H1 (cell line): Measurements from ENCODE around the gene PLCL2. TPM values are rescaled to one million over a fixed set of nuclear protein-coding genes. Genes with fewer than 3 reads are reported as not detected.

Experiments used
- CTCF ChIA-PET: fragments of 300-600 bp; sonication (Branson Sonifier 250); formaldehyde crosslinking; loops from one replicate; lab custom pipeline; 2021; ENCODE audit not compliant: partially characterized antibody; lab: Charles Lee
- POLR2A ChIA-PET: fragments of 300-600 bp; sonication (Branson Sonifier 250); formaldehyde crosslinking; loops from one replicate; lab custom pipeline; 2021; ENCODE audit warnings: inconsistent platforms; ENCODE audit not compliant: partially characterized antibody; lab: Charles Lee
- DNase-seq, 2 experiments: peaks; one replicate each; pipeline versions ENCODE4 v3.0.0 to v3.0.0-alpha.2; 2010 to 2022; ENCODE audit warnings: low spot score in 2 of 2, low read depth in 1 of 2, mixed read lengths in 1 of 2
- FAIRE-seq: peaks from 2 replicates; lab custom pipeline; 2011; peaks lifted over from hg19 to GRCh38; lab: Jason Lieb, UNC
- H2AFZ ChIP-seq: 2 replicates; pipeline ENCODE4 v1.8.1; 2012; ENCODE audit warnings: low read length, inconsistent platforms
- H2AK5ac ChIP-seq: 2 replicates; pipeline ENCODE4 v1.6.1; 2013; ENCODE audit warnings: low read depth, low read length
- H2BK120ac ChIP-seq: replicated peaks from 2 replicates; pipeline ENCODE3; 2013; ENCODE audit warnings: low read depth, low read length, inconsistent platforms
- H2BK12ac ChIP-seq: 2 replicates; pipeline ENCODE4 v1.6.1; 2013; ENCODE audit warnings: low read depth, low read length
- H2BK15ac ChIP-seq: 2 replicates; pipeline ENCODE4 v1.6.1; 2013; ENCODE audit warnings: low read length
- H2BK20ac ChIP-seq: 2 replicates; pipeline ENCODE4 v1.6.1; 2013; ENCODE audit warnings: low read length
- H2BK5ac ChIP-seq: 2 replicates; pipeline ENCODE4 v1.6.1; 2013; ENCODE audit warnings: low read depth, low read length
- H3K14ac ChIP-seq: 2 replicates; pipeline ENCODE4 v1.6.1; 2013; ENCODE audit warnings: inconsistent platforms; ENCODE audit not compliant: insufficient read length
- H3K18ac ChIP-seq: 2 replicates; pipeline ENCODE4 v1.6.1; 2013; ENCODE audit warnings: low read length; ENCODE audit errors: extremely low read depth
- H3K23ac ChIP-seq: 2 replicates; pipeline ENCODE4 v1.6.1; 2013; ENCODE audit warnings: inconsistent platforms; ENCODE audit not compliant: insufficient read length
- H3K23me2 ChIP-seq: 2 replicates; pipeline ENCODE4 v1.6.1; 2013; ENCODE audit warnings: low read depth, low read length
- H3K27ac ChIP-seq: 2 replicates; pipeline ENCODE4 v1.6.1; 2011; ENCODE audit warnings: low read depth, low read length, inconsistent platforms
- H3K27me3 ChIP-seq, 4 experiments: replicated peaks in 1 of 4; 1 replicate in 1 of 4; 2 replicates in 3 of 4; pipeline versions ENCODE4 v1.6.1 to v1.8.1; 2011 to 2013; ENCODE audit warnings: low read length in 3 of 4, mild to moderate bottlenecking in 3 of 4, inconsistent platforms in 2 of 4, mixed read lengths in 2 of 4, moderate library complexity in 1 of 4; ENCODE audit not compliant: control insufficient read depth in 3 of 4, insufficient read depth in 3 of 4; ENCODE audit errors: extremely low read depth in 1 of 4
- H3K36me3 ChIP-seq, 4 experiments: 2 replicates each; pipeline versions ENCODE4 v1.6.1 to v1.8.1; 2011 to 2013; ENCODE audit warnings: mild to moderate bottlenecking in 4 of 4, low read length in 3 of 4, moderate library complexity in 2 of 4, control low read depth in 1 of 4, inconsistent platforms in 1 of 4; ENCODE audit not compliant: insufficient read depth in 4 of 4, control insufficient read depth in 2 of 4
- H3K4ac ChIP-seq: replicated peaks from 2 replicates; pipeline ENCODE3; 2013; ENCODE audit warnings: low read length, low read depth, mixed read lengths, inconsistent platforms; ENCODE audit not compliant: insufficient read length
- H3K4me1 ChIP-seq, 4 experiments: replicated peaks in 1 of 4; 1 replicate in 1 of 4; 2 replicates in 3 of 4; pipeline versions ENCODE4 v1.6.1 to v1.8.1; 2011 to 2013; ENCODE audit warnings: low read length in 3 of 4, inconsistent platforms in 2 of 4, mixed read lengths in 1 of 4; ENCODE audit not compliant: insufficient read depth in 4 of 4, control insufficient read depth in 3 of 4
- H3K4me2 ChIP-seq, 2 experiments: 2 replicates each; pipeline versions ENCODE4 v1.6.1 to v1.8.1; 2011 to 2013; ENCODE audit warnings: low read depth in 2 of 2, low read length in 2 of 2, control low read depth in 1 of 2, inconsistent platforms in 1 of 2, mild to moderate bottlenecking in 1 of 2; ENCODE audit not compliant: insufficient read depth in 1 of 2
- H3K4me3 ChIP-seq, 4 experiments: fragments of 200-600, 300-600 bp in 1 of 4; sonication (generic), shearing (Covaris generic), sonication (Bioruptor Twin) in 1 of 4; 2 replicates each; pipeline versions ENCODE4 v1.5.1 to v1.8.1; 2011 to 2016; ENCODE audit warnings: low read length in 4 of 4, low read depth in 3 of 4, control low read depth in 2 of 4, inconsistent platforms in 2 of 4, mild to moderate bottlenecking in 2 of 4, mixed read lengths in 1 of 4, moderate library complexity in 1 of 4; ENCODE audit not compliant: insufficient read depth in 2 of 4; ENCODE audit errors: extremely low read depth in 1 of 4
- H3K56ac ChIP-seq: replicated peaks from 2 replicates; pipeline ENCODE3; 2013; ENCODE audit warnings: low read depth, mild to moderate bottlenecking, mixed read lengths, low read length, inconsistent platforms; ENCODE audit not compliant: insufficient read length
- H3K79me1 ChIP-seq: 2 replicates; pipeline ENCODE4 v1.6.1; 2013; ENCODE audit warnings: low read depth, low read length, control low read depth
- H3K79me2 ChIP-seq, 2 experiments: 2 replicates each; pipeline versions ENCODE4 v1.6.1 to v1.8.1; 2012 to 2013; ENCODE audit warnings: low read length in 2 of 2, mild to moderate bottlenecking in 2 of 2, inconsistent platforms in 1 of 2; ENCODE audit not compliant: insufficient read depth in 2 of 2, control insufficient read depth in 1 of 2
- H3K9ac ChIP-seq, 4 experiments: replicated peaks in 1 of 4; 1 replicate in 1 of 4; 2 replicates in 3 of 4; pipeline versions ENCODE4 v1.6.1 to v1.8.1; 2011 to 2013; ENCODE audit warnings: low read depth in 3 of 4, low read length in 3 of 4, control low read depth in 2 of 4, mild to moderate bottlenecking in 2 of 4, moderate library complexity in 2 of 4, inconsistent platforms in 1 of 4; ENCODE audit errors: extremely low read depth in 1 of 4
- H3K9me3 ChIP-seq, 2 experiments: 2 replicates each; pipeline versions ENCODE4 v1.6.1 to v1.8.1; 2012 to 2013; ENCODE audit warnings: mild to moderate bottlenecking in 2 of 2, moderate library complexity in 2 of 2, control low read depth in 1 of 2, inconsistent platforms in 1 of 2, low read depth in 1 of 2, low read length in 1 of 2, mixed read lengths in 1 of 2; ENCODE audit not compliant: insufficient read depth in 2 of 2
- H4K20me1 ChIP-seq, 2 experiments: replicated peaks in 1 of 2; 2 replicates each; pipeline versions ENCODE3 to v1.8.1; 2011 to 2013; ENCODE audit warnings: inconsistent platforms in 2 of 2, low read length in 2 of 2, mild to moderate bottlenecking in 1 of 2; ENCODE audit not compliant: insufficient read depth in 2 of 2, control insufficient read depth in 1 of 2
- H4K5ac ChIP-seq: 2 replicates; pipeline ENCODE4 v1.6.1; 2013; ENCODE audit warnings: low read length, low read depth, mixed read lengths, inconsistent platforms; ENCODE audit not compliant: insufficient read length
- H4K8ac ChIP-seq: 2 replicates; pipeline ENCODE4 v1.8.0; 2013; ENCODE audit warnings: mild to moderate bottlenecking, moderate library complexity, low read length, inconsistent platforms; ENCODE audit not compliant: insufficient read depth; ENCODE audit errors: extremely low read depth
- H4K91ac ChIP-seq: replicated peaks from 2 replicates; pipeline ENCODE3; 2013; ENCODE audit warnings: low read length, mixed read lengths, inconsistent platforms; ENCODE audit not compliant: insufficient read length
- ATF3 ChIP-seq: IDR thresholded peaks from 2 replicates; pipeline ENCODE4 v1.6.1; 2011; ENCODE audit warnings: low read depth, mild to moderate bottlenecking, low read length; ENCODE audit not compliant: insufficient read depth
- BACH1 ChIP-seq: IDR thresholded peaks from 2 replicates; pipeline ENCODE4 v1.6.1; 2012; ENCODE audit warnings: low read length, improper control_type of control experiment
- CTBP2 ChIP-seq: IDR thresholded peaks from 2 replicates; pipeline ENCODE4 v1.7.0; 2011; ENCODE audit warnings: borderline replicate concordance, mild to moderate bottlenecking, moderate library complexity, mixed read lengths, low read length; ENCODE audit not compliant: insufficient read depth, insufficient read length
- E2F6 ChIP-seq: IDR thresholded peaks from 2 replicates; pipeline ENCODE4 v1.6.1; 2012; ENCODE audit warnings: inconsistent platforms
- EP300 ChIP-seq, 2 experiments: IDR thresholded peaks; 1 replicate in 1 of 2; 2 replicates in 1 of 2; pipeline ENCODE4 v1.6.1; 2011 to 2012; ENCODE audit warnings: low read depth in 2 of 2, low read length in 2 of 2, mild to moderate bottlenecking in 2 of 2, borderline replicate concordance in 1 of 2, inconsistent platforms in 1 of 2, moderate library complexity in 1 of 2
- KDM4A ChIP-seq: IDR thresholded peaks from one replicate; pipeline ENCODE4 v1.7.1; 2012; ENCODE audit warnings: low read depth, mild to moderate bottlenecking, moderate library complexity, low read length, inconsistent platforms; ENCODE audit not compliant: severe bottlenecking
- POLR2A ChIP-seq, 2 experiments: IDR thresholded peaks; 1 replicate in 1 of 2; 2 replicates in 1 of 2; pipeline ENCODE4 v1.6.1; 2011; ENCODE audit warnings: low read depth in 2 of 2, low read length in 2 of 2, mild to moderate bottlenecking in 2 of 2; ENCODE audit errors: control extremely low read depth in 1 of 2
- POLR2AphosphoS5 ChIP-seq: IDR thresholded peaks from 2 replicates; pipeline ENCODE4 v1.6.1; 2011; ENCODE audit warnings: low read depth, low read length
- SIN3A ChIP-seq, 2 experiments: IDR thresholded peaks in 1 of 2; conservative IDR thresholded peaks in 1 of 2; 2 replicates each; pipeline ENCODE4 v1.6.1; 2011 to 2012; ENCODE audit warnings: low read length in 2 of 2, improper control_type of control experiment in 1 of 2, low read depth in 1 of 2, mild to moderate bottlenecking in 1 of 2
- TCF12 ChIP-seq: IDR thresholded peaks from 2 replicates; pipeline ENCODE4 v1.6.1; 2011; ENCODE audit warnings: low read depth, mild to moderate bottlenecking, low read length
- WGBS, 2 experiments: shearing (Covaris generic) in 1 of 2; methylation state at CpG; one replicate each; pipeline versions ENCODE4 v1.1.6 to v1.1.7; 2013 to 2015; ENCODE audit warnings: low lambda C conversion rate in 2 of 2, mixed read lengths in 2 of 2, inconsistent platforms in 1 of 2, low coverage in 1 of 2, missing lambda C conversion rate in 1 of 2; ENCODE audit not compliant: insufficient replicate concordance in 2 of 2, insufficient coverage in 1 of 2, insufficient read length in 1 of 2; ENCODE audit errors: extremely low coverage in 1 of 2, missing lambda C conversion rate in 1 of 2; 5-methylcytosine and 5-hydroxymethylcytosine counted together
- polyA plus RNA-seq, 7 experiments: library from polyadenylated mRNA; depleted of rRNA in 3 of 7; stranded (reverse) in 5 of 7; unstranded in 2 of 7; fragments of >200 nt in 5 of 7; fragments of 200-250 nt in 2 of 7; gene quantifications; 1 replicate in 5 of 7; 2 replicates in 1 of 7; 4 replicates in 1 of 7; pipeline versions ENCODE4 v1.2.1 to v1.2.3, GENCODE V29; 2011 to 2013; ENCODE audit warnings: missing spikeins in 2 of 7, mixed read lengths in 2 of 7
- total RNA-seq: library from RNA; stranded (reverse); fragmentation: NEBNext Ultra II Directional; extraction: Animal tissue kit (Norgen Biotek cat#: 25700); gene quantifications from 2 replicates; pipeline ENCODE4 v1.2.1, GENCODE V29; 2021

PLCL2 gene
- total and polyA plus RNA-seq, 2 of the 8 experiments (the other 6 are each of a cell fraction or from before 2014, with no cell fraction given): 3.5 to 6.8 TPM

DNA sequence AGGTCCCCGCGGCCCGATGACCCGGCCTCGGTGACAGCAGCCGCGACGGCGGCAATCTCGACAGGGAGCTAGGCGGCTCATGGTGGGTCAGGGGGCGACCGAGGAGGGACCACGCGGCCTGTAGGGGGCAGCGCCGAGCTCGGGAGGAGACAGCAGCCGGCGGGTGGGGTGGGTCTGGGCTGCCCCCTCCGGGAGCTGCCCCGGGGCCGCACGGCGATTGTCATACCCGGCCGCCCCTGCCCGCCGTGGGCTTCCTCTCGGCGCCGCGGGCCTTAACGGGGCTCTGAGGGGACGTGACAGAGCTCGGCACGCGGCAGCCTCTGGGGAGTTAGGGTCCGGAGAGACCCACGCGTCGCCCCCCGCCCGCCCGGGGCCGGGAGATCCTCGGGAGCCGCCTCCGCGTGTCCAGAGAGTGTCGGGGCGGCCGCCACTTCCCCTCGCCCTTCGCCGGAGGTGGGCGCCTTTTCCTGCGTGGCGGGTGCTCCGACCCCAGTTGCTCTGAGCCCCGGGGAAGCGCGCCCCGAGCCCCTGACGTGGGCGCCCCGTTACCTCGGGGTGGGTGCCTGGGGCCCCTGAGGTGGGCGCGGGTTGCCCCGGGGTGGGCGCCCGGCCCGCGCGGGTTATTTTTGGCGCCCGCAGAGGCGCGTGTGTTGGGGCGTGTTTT, 539 bp upstream of the PLCL2 start:
- Histone ChIP-seq H3K23ac (no peak overlapping the region), H3K18ac (peak overlapping the region; percentile 43; the same call in 1 of the 2 replicates), H3K23me2 (peaks cover 10% of the 10 kb centered on the region; the same call in 1 of the 2 replicates), H3K36me3 (no peaks in the 10 kb centered on the region; a peak in 1 of 8 replicates), H2BK5ac (no peak overlapping the region), H4K5ac (no peak overlapping the region), H3K4me3 (peak overlapping the region; percentile 59 to 85 (median 62)), H2AK5ac (no peak overlapping the region), H3K4me2 (peak overlapping the region; percentile 79 to 93), H3K27me3 (peaks cover 0 to 18% (median 13%) of the 10 kb centered on the region in 4 experiments; a peak in 6 of 7 replicates), H3K14ac (no peak overlapping the region), H2AFZ (no peak overlapping the region), H2BK120ac (no peak overlapping the region), H2BK12ac (no peak overlapping the region), H2BK15ac (no peak overlapping the region), H2BK20ac (no peak overlapping the region), H4K8ac (peak overlapping the region; percentile 80), H3K56ac (no peak overlapping the region), H3K79me2 (peaks cover 0 to 28% of the 10 kb centered on the region in 2 experiments; a peak in 3 of 4 replicates), H4K20me1 (no peaks in the 10 kb centered on the region), H3K4me1 (peaks cover 6 to 12% (median 7%) of the 10 kb centered on the region in 4 experiments), H3K4ac (no peak overlapping the region), H3K9ac (no peak overlapping the region; a peak in 2 of 7 replicates), H3K27ac (no peak overlapping the region), H3K79me1 (no peaks in the 10 kb centered on the region), H4K91ac (no peak overlapping the region), H3K9me3 (no peaks in the 10 kb centered on the region)
- ChIA-PET POLR2A (interaction anchor here (1.5 kb wide), 1 partner anchor 11 kb away, joined by 5 read pairs; no protein-coding TSS in a partner anchor), CTCF (interaction anchor here (0.7 to 2.6 kb wide), 37 partner anchors 9 to 348 kb away, joined by 3 to 20 read pairs (median 4); no protein-coding TSS in a partner anchor)
- WGBS, 2 experiments: 5% methylated on average over 39 of the region's 81 CpGs; no CpG with 5 or more reads in 1 of the 2 experiments
- DNase-seq: peak in 1 of 2 experiments; percentile 94
- no peak for FAIRE-seq
- TF ChIP-seq BACH1 (no peak; the same call in 1 of the 2 replicates), KDM4A (peak; percentile 96), ATF3 (no peak), POLR2A (IDR thresholded peaks at IDR 0.05; ENCODE audit: control extremely low read depth in 1 of 2, low read depth in 2 of 2, low read length in 2 of 2) (no peak), POLR2AphosphoS5 (no peak), SIN3A (conservative IDR thresholded peaks at IDR 0.05 in 1 of 2, IDR thresholded peaks at IDR 0.05 in 1 of 2; ENCODE audit: low read depth in 1 of 2, low read length in 2 of 2) (0 out of 4 replicates have a peak, but pooled peaks of 1 of the 2 experiments have one; percentile 34), E2F6 (peak; percentile 64; the same call in 1 of the 2 replicates), CTBP2 (no peak), EP300 (IDR thresholded peaks at IDR 0.05; ENCODE audit: borderline replicate concordance in 1 of 2, low read depth in 2 of 2, low read length in 2 of 2) (no peak), TCF12 (0 out of 2 replicates have a peak, but pooled peaks have one; percentile 14)
